NCI-H748 (cell line): ENCODE results near the gene PNPT1.
"Not testable (repeated sequence)": the region's sequence is repeated elsewhere in the genome, so short reads cannot be mapped to it uniquely, and the experiment has no call there.

ENCODE experiments used
- DNase-seq: peaks from one replicate; lab custom pipeline; 2025; ENCODE audit not compliant: unreplicated experiment; lab: John Stamatoyannopoulos, UW

The PNPT1 gene

DNA sequence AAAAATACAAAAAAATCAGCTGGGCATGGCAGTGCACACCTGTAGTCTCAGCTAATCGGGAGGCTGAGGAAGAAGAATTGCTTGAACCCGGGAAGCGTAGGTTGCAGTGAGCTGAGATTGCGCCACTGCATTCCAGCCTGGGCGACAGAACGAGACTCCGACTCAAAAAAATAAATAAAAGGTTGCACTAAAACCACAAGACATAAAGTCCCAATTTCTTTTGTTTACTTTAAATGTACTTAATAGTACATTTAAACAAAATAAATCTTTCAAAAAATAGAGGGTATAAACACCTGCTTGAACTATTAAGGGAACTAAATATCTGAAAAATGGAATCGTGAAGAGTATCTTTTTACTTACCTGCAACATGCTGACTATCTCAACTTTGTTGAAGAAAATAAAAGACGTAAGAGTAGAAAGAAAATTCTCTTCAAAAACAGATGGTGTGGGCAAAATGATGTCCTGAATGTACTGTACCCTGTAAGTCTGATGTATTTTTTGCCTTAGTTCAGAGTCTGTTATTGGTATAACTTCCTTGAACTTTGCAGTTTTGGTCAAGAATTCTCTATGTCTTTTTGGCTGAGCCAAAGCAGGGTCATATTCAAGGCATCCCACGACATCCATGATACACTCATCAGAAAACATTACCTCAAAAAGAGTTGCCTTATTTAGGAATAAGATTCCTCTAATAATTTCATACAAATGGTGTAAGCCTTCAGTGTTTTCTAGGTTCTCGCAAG is 95.4 kb downstream of the PNPT1 start:
- DNase-seq = no peak

DNA sequence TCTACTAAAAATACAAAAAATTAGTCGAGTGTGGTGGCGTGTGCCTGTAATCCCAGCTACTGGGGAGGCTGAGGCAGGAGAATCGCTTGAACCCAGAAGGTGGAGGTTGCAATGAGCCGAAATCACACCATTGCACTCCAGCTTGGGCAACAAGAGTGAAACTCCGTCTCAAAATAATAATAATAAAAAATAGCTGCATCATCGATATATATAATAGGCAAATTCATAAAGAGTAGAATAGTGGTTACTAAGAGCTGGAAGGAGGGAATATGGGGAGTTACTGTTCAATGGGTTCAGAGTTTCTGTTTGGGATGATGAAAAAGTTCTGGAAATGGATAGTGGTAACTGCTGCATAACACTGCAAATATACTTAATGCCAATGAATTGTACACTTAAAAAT is 96.8 kb downstream of the PNPT1 start:
- DNase-seq = not testable (repeated sequence)

DNA sequence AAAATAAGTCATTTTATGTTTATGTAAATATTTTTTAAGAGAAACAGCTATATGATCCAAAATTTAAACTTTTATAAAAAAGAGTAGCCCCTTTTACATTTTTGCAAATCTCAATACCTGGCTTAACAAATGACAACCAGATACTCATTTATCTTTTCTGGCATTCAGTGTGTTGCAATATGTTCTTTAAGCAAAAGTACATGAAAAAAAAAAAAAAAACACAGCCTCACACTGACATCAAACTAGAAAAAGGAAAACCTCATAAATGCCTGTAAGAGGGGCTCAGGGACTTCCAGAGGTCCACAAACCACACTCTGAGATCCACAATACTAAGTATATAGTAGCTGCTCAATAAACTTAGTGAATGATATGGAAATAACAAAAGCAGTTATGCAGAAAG is 98.1 kb downstream of the PNPT1 start:
- no peak for DNase-seq

DNA sequence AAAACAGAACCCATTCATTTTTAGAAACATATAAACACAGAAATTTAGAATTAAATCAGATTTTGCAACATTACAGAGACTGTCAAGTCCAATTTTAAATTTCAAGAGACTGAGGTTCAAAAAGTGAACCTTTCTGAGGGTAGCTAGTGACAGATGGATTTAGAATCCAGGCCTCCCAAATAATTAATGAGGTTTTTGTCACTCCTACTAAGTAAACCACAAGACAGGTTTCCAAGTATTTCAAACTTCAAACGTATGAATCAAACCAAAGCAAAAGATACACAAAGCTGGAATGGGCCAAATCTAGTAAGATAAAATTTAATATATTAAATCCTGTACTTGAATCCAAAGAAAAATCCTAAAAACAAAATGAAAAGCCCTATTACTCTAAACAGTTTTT is 101.5 kb downstream of the PNPT1 start:
- no peak for DNase-seq

DNA sequence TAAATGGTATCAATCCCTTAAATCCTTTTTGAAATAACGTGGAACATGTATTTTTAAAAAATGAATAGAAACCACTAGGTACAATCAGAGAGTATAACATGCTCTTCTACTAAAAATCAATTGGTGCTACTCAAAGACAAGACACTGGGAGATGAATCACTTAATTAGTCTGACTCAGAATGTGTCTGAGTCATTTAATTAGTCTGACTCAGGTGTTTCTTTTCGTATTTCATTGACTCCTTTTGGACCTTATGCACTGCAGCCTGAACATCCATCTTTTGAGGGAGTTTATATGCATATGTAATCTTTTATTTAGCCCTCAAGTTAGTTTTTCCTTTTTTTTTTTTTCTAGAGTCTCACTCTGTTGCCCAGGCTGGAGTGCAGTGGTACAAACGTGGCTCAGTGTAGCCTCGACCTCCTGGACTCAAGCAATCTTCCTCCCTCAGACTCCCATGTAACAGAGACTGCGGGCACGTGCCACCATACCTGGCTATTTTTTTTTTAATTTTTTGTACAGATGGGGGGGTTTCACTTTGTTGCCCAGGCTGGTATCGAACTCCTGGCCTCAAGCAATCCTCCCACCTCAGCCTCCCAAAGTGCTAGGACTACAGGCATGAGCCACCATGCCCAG is 102.7 kb downstream of the PNPT1 start:
- DNase-seq = no peak

DNA sequence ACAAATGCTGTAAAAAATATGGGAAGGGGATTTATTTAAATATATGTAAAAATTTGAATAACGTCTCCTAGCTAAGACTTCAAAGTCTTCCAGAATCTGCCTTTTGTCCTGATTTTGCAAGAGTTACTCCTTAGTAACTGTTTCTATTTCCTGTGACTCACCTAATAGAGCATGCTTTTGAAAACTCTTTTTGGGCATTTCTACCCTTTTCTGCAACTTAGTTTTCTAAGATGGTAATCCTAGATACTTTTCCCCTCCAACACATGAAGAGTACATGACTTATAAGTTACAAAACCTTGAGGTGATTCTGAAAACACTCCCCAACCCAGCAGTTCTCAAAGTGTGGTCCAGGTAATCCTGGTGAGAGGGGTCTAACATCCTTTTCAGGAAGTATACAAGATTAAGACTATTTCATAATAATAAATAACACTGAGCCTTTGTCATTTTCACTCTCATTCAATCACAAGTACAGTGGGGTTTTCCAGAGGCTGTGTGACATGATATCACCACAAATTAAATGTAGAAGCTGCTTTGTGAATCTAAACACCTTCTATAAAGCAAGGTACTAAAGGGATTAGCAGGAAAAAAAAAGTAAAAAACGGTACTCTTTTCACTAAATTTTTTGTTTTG is 108.1 kb downstream of the PNPT1 start:
- DNase-seq = no peak
